Measurements from ENCODE around the gene AKR1C2.
A peak's percentile ranks its signal among the peaks of the same experiment; 100 is the strongest.
"Not testable (repeated sequence)": the region's sequence is repeated elsewhere in the genome, so short reads cannot be mapped to it uniquely, and the experiment has no call there.

Gene AKR1C2

DNA sequence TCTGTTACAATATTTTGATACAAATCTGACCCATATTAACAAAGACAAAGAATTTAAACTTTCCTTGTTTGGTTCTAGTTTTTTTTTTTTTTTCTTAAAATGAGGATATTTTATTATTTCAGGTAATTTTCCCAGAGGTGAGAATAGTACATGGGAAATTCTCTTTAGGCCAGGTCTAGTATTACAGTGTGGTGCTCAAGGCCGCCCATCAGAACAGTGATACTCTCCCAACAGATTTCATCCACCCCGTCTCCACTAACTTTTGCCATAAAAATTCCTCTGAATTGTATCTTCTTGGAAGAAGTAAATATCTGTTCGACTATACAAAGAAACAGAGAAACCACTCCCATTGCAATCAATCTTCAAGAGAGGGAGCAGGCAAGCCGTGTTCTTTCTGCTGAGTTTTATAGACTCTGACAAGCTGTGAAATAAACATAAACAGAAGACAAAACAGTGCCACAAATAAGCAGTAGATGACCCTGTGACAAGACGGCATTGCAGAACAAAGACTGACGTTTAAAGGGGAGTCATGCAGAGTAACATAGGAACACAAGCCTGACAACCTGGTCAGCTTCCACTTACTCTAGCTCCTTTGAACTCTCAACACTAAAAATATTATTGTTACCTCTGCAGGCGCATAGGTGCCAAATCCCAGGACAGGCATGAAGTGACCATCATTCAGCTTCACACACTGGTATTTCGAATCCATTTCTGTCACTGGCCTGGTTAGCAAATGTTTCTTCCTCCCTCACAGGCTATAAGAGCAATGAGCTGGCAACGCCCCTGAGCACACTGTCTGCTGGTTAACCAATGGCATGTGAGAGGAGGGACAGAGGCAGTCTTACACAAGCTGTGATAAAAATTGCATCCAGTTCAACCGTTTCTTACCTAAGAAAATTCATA, at the start of gene AKR1C2:
Gene AKR1C2 (minus strand): TSS at position 731 of the 903 bp plus-strand sequence. CDS start 22 bp downstream, at position 709.
- DNase-seq, result not testable (repeated sequence)

DNA sequence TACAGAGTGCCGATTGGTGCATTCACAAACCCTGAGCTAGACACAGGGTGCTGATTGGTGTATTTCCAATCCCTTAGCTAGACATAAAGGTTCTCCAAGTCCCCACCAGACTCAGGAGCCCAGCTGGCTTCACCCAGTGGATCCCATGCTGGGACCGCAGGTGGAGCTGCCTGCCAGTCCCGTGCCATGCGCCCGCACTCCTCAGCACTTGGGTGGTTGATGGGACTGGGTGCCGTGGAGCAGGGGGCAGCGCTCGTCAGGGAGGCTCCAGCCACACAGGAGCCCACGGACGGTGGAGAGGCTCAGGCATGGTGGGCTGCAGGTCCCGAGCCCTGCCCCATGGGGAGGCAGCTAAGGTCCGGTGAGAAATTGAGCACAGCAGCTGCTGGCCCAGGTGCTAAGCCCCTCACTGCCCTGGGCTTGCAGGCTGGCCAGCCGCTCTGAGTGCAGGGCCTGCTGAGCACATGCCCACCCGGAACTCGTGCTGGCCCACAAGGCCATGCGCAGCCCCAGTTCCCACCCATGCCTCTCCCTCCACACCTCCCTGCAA, 49.4 kb upstream of the AKR1C2 start:
- DNase-seq, result not testable (repeated sequence)

- DNase-seq, result no peak
Observed at GRCh38 chr10:5047912-5048628, 44.4 kb upstream of the AKR1C2 start.

DNA sequence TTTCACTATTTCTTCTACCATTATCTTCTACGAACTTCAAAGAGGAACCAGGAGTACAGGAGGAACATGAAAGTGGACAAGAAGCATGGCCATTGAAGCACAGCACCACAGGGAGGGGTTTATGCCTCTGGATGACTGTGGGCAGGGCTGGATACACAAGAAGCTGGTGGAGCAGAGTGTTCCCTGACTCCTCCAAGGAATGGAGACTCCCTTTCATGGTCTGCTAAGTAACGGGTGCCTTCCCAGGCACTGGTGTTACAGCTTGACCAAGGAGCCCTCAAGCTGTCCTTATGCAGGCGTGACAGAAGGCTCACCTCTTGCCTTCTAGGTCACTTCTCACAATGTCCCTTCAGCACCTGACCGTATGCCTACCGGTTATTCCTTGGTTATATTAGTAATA, 43.4 kb upstream of the AKR1C2 start:
- DNase-seq, result not testable (repeated sequence)

- no peak for DNase-seq
Observed at GRCh38 chr10:5046410-5046809, 42.8 kb upstream of the AKR1C2 start.

DNA sequence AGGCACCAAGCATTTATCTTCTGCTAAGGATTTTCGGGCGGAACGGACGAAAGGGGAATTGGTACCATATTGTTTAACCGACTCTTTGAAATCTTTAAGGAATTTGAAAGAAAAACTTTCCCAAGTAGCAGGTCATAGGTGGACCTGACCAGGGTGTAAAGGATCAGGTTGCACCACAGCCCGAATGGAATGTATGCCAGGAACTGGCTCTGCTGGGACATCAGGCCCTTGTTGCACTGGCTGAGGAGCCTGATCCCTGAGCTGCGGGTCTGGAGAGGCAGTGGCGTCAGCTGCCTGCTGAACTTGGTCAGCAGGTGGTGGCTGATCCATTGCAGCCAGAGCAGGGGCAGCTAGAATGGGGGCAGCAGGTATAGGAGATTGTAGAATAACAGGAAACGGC, 41.4 kb upstream of the AKR1C2 start:
- no peak for DNase-seq

- no peak for DNase-seq
Observed at GRCh38 chr10:5043716-5044115, 40.1 kb upstream of the AKR1C2 start.

- no peak for DNase-seq
Observed at GRCh38 chr10:5042922-5043321, 39.3 kb upstream of the AKR1C2 start.

DNA sequence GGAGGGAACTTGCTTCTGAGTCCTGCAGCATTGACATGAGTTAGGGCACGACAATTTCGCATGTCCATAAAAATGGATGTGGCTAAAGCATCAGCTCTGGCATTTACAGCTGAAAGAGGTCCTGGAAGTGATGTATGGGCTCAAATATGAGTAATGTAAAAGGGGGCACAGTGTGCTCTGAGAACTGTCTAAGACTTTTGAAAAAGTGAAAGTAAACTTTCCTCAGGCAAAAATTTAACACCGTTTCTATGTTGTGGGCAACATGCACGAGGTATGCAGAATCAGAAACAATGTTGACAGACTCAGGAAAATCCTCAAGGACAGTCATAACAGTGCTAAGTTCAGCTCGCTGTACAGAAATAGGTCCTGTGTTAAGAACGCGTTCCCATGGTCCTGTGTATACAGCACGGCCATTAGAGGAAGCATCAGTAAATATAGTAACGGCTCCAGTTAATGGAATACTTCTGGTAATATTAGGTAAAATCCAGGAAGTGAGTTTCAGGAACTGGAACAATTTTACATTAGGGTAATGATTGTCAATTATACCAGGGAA, 37.9 kb upstream of the AKR1C2 start:
- no peak for DNase-seq

GRCh38 chr10:5040781-5041470, 37.3 kb upstream of the AKR1C2 start:
- no peak for DNase-seq

DNA sequence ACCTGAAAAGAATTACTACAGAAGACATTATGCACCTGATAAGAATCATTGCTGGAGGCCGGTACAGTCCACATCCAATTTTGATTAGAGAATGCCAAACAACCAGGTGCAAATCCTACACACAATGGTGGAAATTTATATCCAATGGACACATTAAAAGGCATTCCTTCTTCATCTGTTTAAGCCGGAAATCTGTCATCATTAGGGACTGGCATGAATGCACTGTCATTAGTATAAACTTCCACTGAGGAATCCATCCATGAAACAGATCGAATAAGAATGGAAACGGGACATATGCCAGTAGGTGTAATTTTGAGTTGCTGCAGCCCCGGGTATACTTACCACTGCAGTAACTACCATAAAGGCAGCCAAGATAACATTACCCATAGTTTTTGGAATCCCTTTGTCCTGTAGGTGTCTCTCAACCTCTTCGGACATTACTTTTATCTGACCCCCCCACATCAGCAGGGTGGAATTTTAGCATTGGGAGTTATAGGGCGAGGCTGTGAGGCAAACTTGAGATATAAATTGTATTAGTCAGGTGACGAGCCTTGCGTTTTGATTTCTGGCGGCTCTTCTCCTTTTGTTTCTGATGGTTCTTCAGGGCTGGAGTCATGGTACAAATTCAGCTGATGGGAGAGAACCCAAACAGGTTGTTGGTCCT, 36.5 kb upstream of the AKR1C2 start:
- DNase-seq, result no peak

- DNase-seq, result no peak
Observed at GRCh38 chr10:5038733-5039132, 35.1 kb upstream of the AKR1C2 start.

DNA sequence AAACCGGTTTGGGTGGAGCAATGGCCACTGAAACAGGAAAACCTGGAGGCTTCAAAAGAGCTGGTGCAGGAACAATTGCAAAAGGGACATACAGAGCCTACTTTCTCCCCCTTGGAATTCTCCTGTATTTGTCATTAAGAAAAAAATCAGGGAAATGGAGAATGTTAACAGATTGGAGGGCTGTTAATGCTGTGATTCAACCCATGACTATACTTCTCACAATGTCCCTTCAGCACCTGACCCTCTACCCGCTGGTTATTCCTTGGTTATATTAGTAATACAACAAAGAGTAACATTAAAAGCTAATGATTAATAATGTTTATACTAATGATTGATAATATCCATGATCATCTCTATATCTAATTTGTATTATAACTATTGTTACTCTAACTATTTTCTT, 34.4 kb upstream of the AKR1C2 start:
- DNase-seq, result no peak

GRCh38 chr10:5036511-5036910, 32.9 kb upstream of the AKR1C2 start:
- DNase-seq, result no peak

GRCh38 chr10:5035356-5035755, 31.7 kb upstream of the AKR1C2 start:
- no peak for DNase-seq

DNA sequence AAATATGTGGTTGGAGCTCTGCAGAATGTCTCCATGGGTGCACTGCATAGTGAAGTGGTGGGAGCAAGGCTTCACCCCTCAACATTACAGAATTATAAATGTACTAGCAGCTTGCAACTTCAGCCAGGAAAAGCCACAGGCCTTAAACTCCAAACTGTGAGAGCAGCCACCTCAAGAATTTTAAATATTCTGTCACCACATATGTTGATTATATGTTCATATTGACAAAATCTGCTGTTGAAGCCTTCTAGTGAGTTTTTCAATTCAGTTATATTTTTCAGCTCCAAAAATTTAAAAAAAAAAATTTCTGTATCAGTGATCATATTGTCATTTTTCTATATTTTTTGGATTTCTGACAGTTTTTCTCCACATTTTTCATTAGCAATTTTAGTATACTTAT, 30.9 kb upstream of the AKR1C2 start:
- no peak for DNase-seq

- no peak for DNase-seq
Observed at GRCh38 chr10:5033061-5033778, 29.6 kb upstream of the AKR1C2 start.

DNA sequence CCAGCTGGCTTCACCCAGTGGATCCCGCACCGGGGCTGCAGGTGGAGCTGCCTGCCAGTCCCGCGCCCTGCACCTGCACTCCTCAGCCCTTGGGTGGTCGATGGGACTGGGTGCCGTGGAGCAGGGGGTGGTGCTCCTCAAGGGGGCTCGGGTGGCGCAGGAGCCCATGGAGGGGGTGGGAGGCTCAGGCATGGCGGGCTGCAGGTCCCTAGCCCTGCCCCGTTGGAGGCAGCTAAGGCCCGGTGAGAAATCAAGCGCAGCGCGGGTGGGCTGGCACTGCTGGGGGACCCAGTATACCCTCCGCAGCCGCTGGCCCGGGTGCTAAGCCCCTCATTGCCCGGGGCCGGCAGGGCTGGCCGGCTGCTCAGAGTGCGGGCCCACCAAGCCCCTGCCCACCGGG, 28.8 kb upstream of the AKR1C2 start:
- DNase-seq, result not testable (repeated sequence)

GRCh38 chr10:5031588-5031987, 27.9 kb upstream of the AKR1C2 start:
- DNase-seq, result not testable (repeated sequence)

- DNase-seq, result no peak
Observed at GRCh38 chr10:5030989-5031388, 27.3 kb upstream of the AKR1C2 start.

GRCh38 chr10:5025461-5025881, 21.8 kb upstream of the AKR1C2 start:
- peak; percentile 60 for DNase-seq

Measured in RPMI8226 (cell line).